SU-DHL-6 (cell line): ENCODE measurements around the gene GAPDHS.

Experiments
- H2AFZ ChIP-seq: fragments of 200-600 bp; sonication (generic); 2 replicates; pipeline ENCODE4 v1.6.1; 2014; ENCODE audit warnings: low read depth, mild to moderate bottlenecking, moderate library complexity, mixed read lengths, antibody characterized with exemption, low read length; ENCODE audit not compliant: severe bottlenecking
- H3F3A ChIP-seq: fragments of 200-600 bp; shearing (Covaris generic); 2 replicates; pipeline ENCODE4 v1.6.0; 2016; ENCODE audit warnings: antibody characterized with exemption, mild to moderate bottlenecking; ENCODE audit not compliant: insufficient read depth
- H3K27ac ChIP-seq: fragments of 200-600 bp; sonication (generic); 2 replicates; pipeline ENCODE4 v1.5.1; 2016; ENCODE audit warnings: low read depth, mild to moderate bottlenecking, low read length, moderate library complexity, mixed read lengths
- H3K27me3 ChIP-seq: fragments of 200-600 bp; sonication (generic), shearing (Covaris generic); 2 replicates; pipeline ENCODE4 v1.6.0; 2014; ENCODE audit warnings: mild to moderate bottlenecking, low read length
- H3K36me3 ChIP-seq: fragments of 200-600 bp; sonication (generic); 2 replicates; pipeline ENCODE4 v1.6.1; 2014; ENCODE audit warnings: mild to moderate bottlenecking, low read length, mixed read lengths
- H3K4me2 ChIP-seq: fragments of 300-600, 200-600 bp; shearing (Covaris generic), sonication (generic); 2 replicates; pipeline ENCODE4 v1.6.0; 2014; ENCODE audit warnings: low read length, low read depth, mild to moderate bottlenecking; ENCODE audit not compliant: poor library complexity, severe bottlenecking
- H3K4me3 ChIP-seq: fragments of 200-600 bp; sonication (generic); 2 replicates; pipeline ENCODE4 v1.5.1; 2014; ENCODE audit warnings: antibody characterized with exemption, low read length, mild to moderate bottlenecking, mixed read lengths; ENCODE audit not compliant: insufficient read depth, poor library complexity, severe bottlenecking
- H3K79me2 ChIP-seq: fragments of 200-600 bp; sonication (generic); 2 replicates; pipeline ENCODE4 v1.6.1; 2014; ENCODE audit warnings: mild to moderate bottlenecking, low read length, moderate library complexity; ENCODE audit not compliant: insufficient read depth
- H3K9ac ChIP-seq: fragments of 200-600 bp; sonication (generic); 2 replicates; pipeline ENCODE4 v1.7.0; 2014; ENCODE audit warnings: mild to moderate bottlenecking, low read length
- H3K9me2 ChIP-seq: fragments of 200-600 bp; sonication (generic); replicated peaks from 2 replicates; pipeline ENCODE4 v1.6.1; 2014; ENCODE audit warnings: low read length; ENCODE audit not compliant: insufficient read depth
- H3K9me3 ChIP-seq: fragments of 200-600 bp; sonication (generic); 2 replicates; pipeline ENCODE4 v1.6.1; 2014; ENCODE audit warnings: low read length, mixed read lengths; ENCODE audit not compliant: insufficient read depth
- H4K20me1 ChIP-seq: fragments of 200-600 bp; sonication (generic); 2 replicates; pipeline ENCODE4 v1.6.1; 2014; ENCODE audit warnings: low read depth, mild to moderate bottlenecking, antibody characterized with exemption, low read length, moderate library complexity, mixed read lengths
- EZH2phosphoT487 ChIP-seq: fragments of 200-600 bp; sonication (generic), shearing (Covaris generic); conservative IDR thresholded peaks from 2 replicates; pipeline ENCODE4 v1.6.1; 2018; ENCODE audit warnings: mild to moderate bottlenecking, antibody characterized with exemption, low read length, moderate library complexity, mixed read lengths
- TF ChIP-seq, protein P1 (sequence below): fragments of 200-600 bp; sonication (generic); IDR thresholded peaks from one replicate; pipeline ENCODE4 v1.5.1; 2017; ENCODE audit warnings: antibody characterized with exemption, mild to moderate bottlenecking, low read length, moderate library complexity; ENCODE audit not compliant: insufficient read depth, poor library complexity, severe bottlenecking

The GAPDHS gene

DNA sequence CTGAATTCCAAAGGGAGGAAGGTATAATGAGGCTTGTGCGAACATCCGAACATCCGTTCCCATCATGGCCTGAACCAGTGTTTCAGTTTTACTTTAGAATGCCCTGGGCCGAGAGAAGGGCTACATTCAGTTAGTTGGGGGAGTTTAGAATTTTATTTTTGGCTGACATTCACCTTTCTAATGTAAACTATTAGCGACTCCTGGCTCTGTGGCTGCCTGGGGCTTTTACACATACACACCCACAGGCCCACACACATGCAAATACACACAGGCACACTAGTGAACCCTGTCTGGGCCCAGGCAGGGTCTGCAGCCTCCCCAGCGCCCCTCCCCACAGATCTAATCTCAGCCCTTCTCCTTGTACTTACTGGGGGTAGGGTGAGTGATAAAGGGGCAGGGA, 6.1 kb downstream of the GAPDHS start:
- Histone ChIP-seq H3K79me2 (no peaks in the 10 kb centered on the region), H3K36me3 (no peaks in the 10 kb centered on the region), H3K27me3 (no peaks in the 10 kb centered on the region), H4K20me1 (no peaks in the 10 kb centered on the region), H3K4me3 (no peak overlapping the region), H2AFZ (no peak overlapping the region), H3K9ac (no peak overlapping the region), H3K9me3 (no peaks in the 10 kb centered on the region), H3K27ac (no peak overlapping the region), H3K4me2 (no peak overlapping the region), H3F3A (no peaks in the 10 kb centered on the region), H3K9me2 (no peaks in the 10 kb centered on the region)
- TF ChIP-seq, protein P1, sequence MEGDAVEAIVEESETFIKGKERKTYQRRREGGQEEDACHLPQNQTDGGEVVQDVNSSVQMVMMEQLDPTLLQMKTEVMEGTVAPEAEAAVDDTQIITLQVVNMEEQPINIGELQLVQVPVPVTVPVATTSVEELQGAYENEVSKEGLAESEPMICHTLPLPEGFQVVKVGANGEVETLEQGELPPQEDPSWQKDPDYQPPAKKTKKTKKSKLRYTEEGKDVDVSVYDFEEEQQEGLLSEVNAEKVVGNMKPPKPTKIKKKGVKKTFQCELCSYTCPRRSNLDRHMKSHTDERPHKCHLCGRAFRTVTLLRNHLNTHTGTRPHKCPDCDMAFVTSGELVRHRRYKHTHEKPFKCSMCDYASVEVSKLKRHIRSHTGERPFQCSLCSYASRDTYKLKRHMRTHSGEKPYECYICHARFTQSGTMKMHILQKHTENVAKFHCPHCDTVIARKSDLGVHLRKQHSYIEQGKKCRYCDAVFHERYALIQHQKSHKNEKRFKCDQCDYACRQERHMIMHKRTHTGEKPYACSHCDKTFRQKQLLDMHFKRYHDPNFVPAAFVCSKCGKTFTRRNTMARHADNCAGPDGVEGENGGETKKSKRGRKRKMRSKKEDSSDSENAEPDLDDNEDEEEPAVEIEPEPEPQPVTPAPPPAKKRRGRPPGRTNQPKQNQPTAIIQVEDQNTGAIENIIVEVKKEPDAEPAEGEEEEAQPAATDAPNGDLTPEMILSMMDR: no peak
- no peak for TF ChIP-seq EZH2phosphoT487

DNA sequence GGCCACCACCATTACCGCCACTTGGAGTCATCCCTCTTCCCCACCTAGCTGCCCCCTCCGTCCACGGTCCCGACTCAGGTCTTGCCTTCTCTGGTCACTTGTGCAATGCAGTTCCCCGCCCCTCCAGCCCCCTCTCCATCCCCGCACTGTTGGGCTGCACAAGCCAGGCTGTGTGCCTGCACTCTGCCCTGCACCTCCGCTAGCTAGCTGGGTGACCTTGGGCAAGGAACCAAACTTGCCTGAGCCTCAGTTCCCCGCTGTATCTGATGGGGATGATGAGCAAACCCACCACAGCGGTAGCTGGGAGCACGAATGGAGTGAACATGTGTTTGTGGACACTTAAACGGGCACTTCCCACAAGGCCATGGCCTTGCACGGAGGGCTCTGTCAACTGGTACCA, 6.6 kb downstream of the GAPDHS start:
- no peak overlapping the region for H3K9ac ChIP-seq
- H3K27ac ChIP-seq: no peak overlapping the region
- no peaks in the 10 kb centered on the region for H3K9me2 ChIP-seq
- H3K36me3 ChIP-seq: no peaks in the 10 kb centered on the region
- H3K9me3 ChIP-seq: no peaks in the 10 kb centered on the region
- H3K4me3 ChIP-seq: no peak overlapping the region
- H3K4me2 ChIP-seq: no peak overlapping the region
- no peak overlapping the region for H2AFZ ChIP-seq
- H3F3A ChIP-seq: no peaks in the 10 kb centered on the region
- H3K27me3 ChIP-seq: no peaks in the 10 kb centered on the region
- H3K79me2 ChIP-seq: peaks cover 5% of the 10 kb centered on the region; the same call in 1 of the 2 replicates
- no peaks in the 10 kb centered on the region for H4K20me1 ChIP-seq
- TF ChIP-seq EZH2phosphoT487: no peak
- TF ChIP-seq, protein P1: no peak

DNA sequence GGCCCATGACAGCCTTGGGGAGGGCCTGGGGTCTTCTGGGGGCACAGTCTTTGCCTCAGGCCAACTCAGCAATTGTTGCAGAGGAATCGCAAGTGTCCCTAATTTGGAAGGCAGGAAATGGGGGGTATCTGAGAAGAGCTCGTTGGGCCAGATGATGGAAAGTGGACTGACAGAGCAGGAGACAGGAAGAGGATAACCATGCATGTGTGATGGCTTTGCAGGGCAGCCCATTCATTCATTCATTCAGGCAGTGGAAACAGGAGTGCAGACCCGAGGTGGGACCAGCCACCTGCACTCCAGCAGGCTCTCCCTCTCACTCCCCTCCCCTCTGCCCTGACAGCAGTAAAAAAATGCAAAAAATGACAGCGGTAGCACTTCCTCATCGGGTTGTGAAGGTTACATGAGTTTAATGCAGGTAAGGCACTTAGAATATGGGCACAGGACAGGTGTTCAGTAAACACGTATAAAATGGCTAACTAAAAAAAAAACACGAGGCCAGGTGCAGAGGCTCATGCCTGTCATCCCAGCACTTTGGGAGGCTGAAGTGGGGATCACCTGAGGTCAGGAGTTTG, 7.2 kb downstream of the GAPDHS start:
- Histone ChIP-seq H3K36me3 (no peaks in the 10 kb centered on the region), H3K9me2 (no peaks in the 10 kb centered on the region), H3K27me3 (no peaks in the 10 kb centered on the region), H4K20me1 (no peaks in the 10 kb centered on the region), H3K27ac (no peak overlapping the region), H3F3A (no peaks in the 10 kb centered on the region), H3K9ac (no peak overlapping the region), H3K9me3 (no peaks in the 10 kb centered on the region), H3K4me2 (no peak overlapping the region), H3K4me3 (no peak overlapping the region), H3K79me2 (peaks cover 8% of the 10 kb centered on the region; the same call in 1 of the 2 replicates), H2AFZ (no peak overlapping the region)
- TF ChIP-seq, protein P1: no peak
- TF ChIP-seq EZH2phosphoT487: no peak
